ENCODE results near the gene FAM167B. TPM values are rescaled to one million over a fixed set of nuclear protein-coding genes. Genes with fewer than 3 reads are reported as not detected.

FAM167B gene
- total and polyA plus RNA-seq, 3 experiments from 2014 or later: 0.33 to 0.63 TPM; not detected in 1

- Mint-ChIP-seq H3K27ac (peak overlapping the region; percentile 84 to 98 (median 96)), H3K27me3 (no peaks in the 10 kb centered on the region), H3K4me3 (peak overlapping the region; percentile 31 to 81 (median 78)), H3K36me3 (peaks cover 0 to 46% (median 5%) of the 10 kb centered on the region in 3 donors), H3K4me1 (peaks cover 53 to 68% (median 62%) of the 10 kb centered on the region in 3 donors), H3K9me3 (no peaks in the 10 kb centered on the region)
- H3K4me1 ChIP-seq (ENCODE audit: insufficient read depth, low read length): peaks cover 74% of the 10 kb centered on the region
- no peaks in the 10 kb centered on the region for H3K9me3 ChIP-seq (ENCODE audit: low read length)
- peak in 1 of 5 donors; percentile 51 for DNase-seq
- ChIA-PET POLR2A (interaction anchor here (1.0 to 1.5 kb wide), 3 partner anchors 17 to 21 kb away, joined by 3 to 6 read pairs (median 4); partner anchors contain the start of gene LCK), CTCF (interaction anchor here (16.9 kb wide), 1 partner anchor 15 kb away, joined by 181 read pairs; the partner anchor contains the start of genes FAM167B and LCK)
- no peaks in the 10 kb centered on the region for H3K27me3 ChIP-seq (ENCODE audit: insufficient read depth, low read length, poor library complexity, severe bottlenecking)
- peaks cover 3% of the 10 kb centered on the region for H3K36me3 ChIP-seq (ENCODE audit: insufficient read depth, low read length)
- peak overlapping the region; percentile 45 for H3K4me3 ChIP-seq (ENCODE audit: low read length)
- H3K27ac ChIP-seq (ENCODE audit: low read depth, low read length): no peak overlapping the region
Measured at GRCh38 chr1:32266921-32267591, 20.0 kb downstream of the FAM167B start.

- Histone ChIP-seq H3K36me3 (ENCODE audit: insufficient read depth, low read length) (peaks cover 6% of the 10 kb centered on the region), H3K27me3 (ENCODE audit: insufficient read depth, low read length, poor library complexity, severe bottlenecking) (no peaks in the 10 kb centered on the region), H3K9me3 (ENCODE audit: low read length) (no peaks in the 10 kb centered on the region), H3K4me1 (ENCODE audit: insufficient read depth, low read length) (peaks cover 77% of the 10 kb centered on the region), H3K4me3 (ENCODE audit: low read length) (no peak overlapping the region), H3K27ac (ENCODE audit: low read depth, low read length) (no peak overlapping the region)
- Mint-ChIP-seq H3K4me3 (peak overlapping the region in 5 of 7 donors; percentile 20 to 59 (median 32)), H3K36me3 (peaks cover 0 to 50% (median 7%) of the 10 kb centered on the region in 3 donors), H3K27me3 (peaks cover 0 to 5% of the 10 kb centered on the region in 2 donors), H3K9me3 (no peaks in the 10 kb centered on the region), H3K27ac (peak overlapping the region; percentile 62 to 93 (median 82)), H3K4me1 (peaks cover 63 to 74% (median 66%) of the 10 kb centered on the region in 3 donors)
- ChIA-PET CTCF (interaction anchor here (1.1 to 16.9 kb wide), 3 partner anchors 17 to 47 kb away, joined by 3 to 181 read pairs (median 4); partner anchors contain the start of genes EIF3I, FAM167B, LCK and TMEM234), POLR2A (interaction anchor here (1.1 to 1.2 kb wide), 2 partner anchors 16 to 29 kb away, joined by 3 to 4 read pairs; no protein-coding TSS in a partner anchor)
- no peak for DNase-seq
Measured at GRCh38 chr1:32269744-32270143, 22.7 kb downstream of the FAM167B start.

- H3K4me3 Mint-ChIP-seq: peak overlapping the region; percentile 31 to 87 (median 81)
- peaks cover 51 to 62% (median 53%) of the 10 kb centered on the region in 3 donors for H3K4me1 Mint-ChIP-seq
Measured at GRCh38 chr1:32272557-32273390, 25.8 kb downstream of the FAM167B start.

GRCh38 chr1:32273391-32274208 lies 26.6 kb downstream of the FAM167B start:
- peaks cover 51 to 62% (median 54%) of the 10 kb centered on the region in 3 donors for H3K4me1 Mint-ChIP-seq
- H3K4me3 Mint-ChIP-seq: peak overlapping the region; percentile 31 to 87 (median 81)

More at GRCh38 chr1:32272557-32273390, 25.8 kb downstream of the FAM167B start:
- Mint-ChIP-seq H3K9me3 (no peaks in the 10 kb centered on the region), H3K27ac (peak overlapping the region; percentile 85 to 96 (median 93)), H3K27me3 (peaks cover 0 to 5% of the 10 kb centered on the region in 2 donors), H3K36me3 (peaks cover 0 to 63% (median 6%) of the 10 kb centered on the region in 3 donors)
- CTCF ChIA-PET: interaction anchor here (0.9 to 16.9 kb wide), 4 partner anchors 15 to 63 kb away, joined by 3 to 181 read pairs (median 8); partner anchors contain the start of genes FAM167B, LCK and MARCKSL1
- POLR2A ChIA-PET: interaction anchor here (0.8 to 2.0 kb wide), 7 partner anchors 13 to 67 kb away, joined by 3 to 11 read pairs (median 4); partner anchors contain the start of genes FAM167B, HDAC1, IQCC and LCK
- Histone ChIP-seq H3K36me3 (ENCODE audit: insufficient read depth, low read length) (peaks cover 32% of the 10 kb centered on the region), H3K4me1 (ENCODE audit: insufficient read depth, low read length) (peaks cover 66% of the 10 kb centered on the region), H3K4me3 (ENCODE audit: low read length) (peak overlapping the region; percentile 29), H3K27me3 (ENCODE audit: insufficient read depth, low read length, poor library complexity, severe bottlenecking) (no peaks in the 10 kb centered on the region), H3K9me3 (ENCODE audit: low read length) (no peaks in the 10 kb centered on the region), H3K27ac (ENCODE audit: low read depth, low read length) (peak overlapping the region; percentile 12)
- DNase-seq: peak in 2 of 5 donors; percentile 52 to 59

GRCh38 chr1:32274646-32275340 lies 27.8 kb downstream of the FAM167B start:
- H3K36me3 ChIP-seq (ENCODE audit: insufficient read depth, low read length): peaks cover 53% of the 10 kb centered on the region
- Mint-ChIP-seq H3K36me3 (peaks cover 0 to 80% (median 16%) of the 10 kb centered on the region in 3 donors), H3K4me3 (peak overlapping the region in 2 of 7 donors; percentile 78 to 82), H3K4me1 (peaks cover 47 to 54% (median 51%) of the 10 kb centered on the region in 3 donors), H3K27ac (peak overlapping the region; percentile 85 to 96 (median 93)), H3K27me3 (peaks cover 0 to 5% of the 10 kb centered on the region in 2 donors), H3K9me3 (no peaks in the 10 kb centered on the region)
- DNase-seq: no peak
- peak overlapping the region; percentile 12 for H3K27ac ChIP-seq (ENCODE audit: low read depth, low read length)
- no peaks in the 10 kb centered on the region for H3K9me3 ChIP-seq (ENCODE audit: low read length)
- H3K4me3 ChIP-seq (ENCODE audit: low read length): peak overlapping the region; percentile 29
- ChIA-PET POLR2A (interaction anchor here (0.5 to 2.0 kb wide), 12 partner anchors 19 to 119 kb away, joined by 3 to 11 read pairs (median 4); partner anchors contain the start of gene FAM167B), CTCF (interaction anchor here (0.8 to 2.3 kb wide), 7 partner anchors 15 to 34 kb away, joined by 3 to 12 read pairs (median 3); no protein-coding TSS in a partner anchor)
- no peaks in the 10 kb centered on the region for H3K27me3 ChIP-seq (ENCODE audit: insufficient read depth, low read length, poor library complexity, severe bottlenecking)
- H3K4me1 ChIP-seq (ENCODE audit: insufficient read depth, low read length): peaks cover 60% of the 10 kb centered on the region

More at GRCh38 chr1:32273391-32274208, 26.6 kb downstream of the FAM167B start:
- H3K36me3 ChIP-seq (ENCODE audit: insufficient read depth, low read length): peaks cover 41% of the 10 kb centered on the region
- H3K27me3 ChIP-seq (ENCODE audit: insufficient read depth, low read length, poor library complexity, severe bottlenecking): no peaks in the 10 kb centered on the region
- H3K27me3 Mint-ChIP-seq: peaks cover 0 to 5% of the 10 kb centered on the region in 2 donors
- peaks cover 0 to 71% (median 9%) of the 10 kb centered on the region in 3 donors for H3K36me3 Mint-ChIP-seq
- H3K27ac ChIP-seq (ENCODE audit: low read depth, low read length): peak overlapping the region; percentile 12
- H3K9me3 Mint-ChIP-seq: no peaks in the 10 kb centered on the region
- H3K4me3 ChIP-seq (ENCODE audit: low read length): peak overlapping the region; percentile 29
- peak; percentile 74 to 92 (median 84) for DNase-seq
- H3K4me1 ChIP-seq (ENCODE audit: insufficient read depth, low read length): peaks cover 66% of the 10 kb centered on the region
- peak overlapping the region; percentile 85 to 96 (median 93) for H3K27ac Mint-ChIP-seq
- POLR2A ChIA-PET: interaction anchor here (0.5 to 2.0 kb wide), 11 partner anchors 18 to 118 kb away, joined by 3 to 11 read pairs (median 4); partner anchors contain the start of genes FAM167B and HDAC1
- H3K9me3 ChIP-seq (ENCODE audit: low read length): no peaks in the 10 kb centered on the region
- CTCF ChIA-PET: interaction anchor here (0.9 to 2.3 kb wide), 7 partner anchors 14 to 33 kb away, joined by 3 to 12 read pairs (median 3); no protein-coding TSS in a partner anchor

GRCh38 chr1:32275424-32275823 lies 28.4 kb downstream of the FAM167B start:
- H3K4me3 Mint-ChIP-seq: peak overlapping the region in 1 of 7 donors; percentile 59
- Histone ChIP-seq H3K36me3 (ENCODE audit: insufficient read depth, low read length) (peaks cover 56% of the 10 kb centered on the region), H3K4me1 (ENCODE audit: insufficient read depth, low read length) (peaks cover 56% of the 10 kb centered on the region), H3K9me3 (ENCODE audit: low read length) (no peaks in the 10 kb centered on the region), H3K4me3 (ENCODE audit: low read length) (no peak overlapping the region), H3K27me3 (ENCODE audit: insufficient read depth, low read length, poor library complexity, severe bottlenecking) (no peaks in the 10 kb centered on the region), H3K27ac (ENCODE audit: low read depth, low read length) (no peak overlapping the region)
- peaks cover 0 to 82% (median 16%) of the 10 kb centered on the region in 3 donors for H3K36me3 Mint-ChIP-seq
- POLR2A ChIA-PET: interaction anchor here (0.6 to 1.5 kb wide), 3 partner anchors 26 to 47 kb away, joined by 3 to 4 read pairs (median 4); no protein-coding TSS in a partner anchor
- H3K27me3 Mint-ChIP-seq: peaks cover 0 to 5% of the 10 kb centered on the region in 2 donors
- H3K27ac Mint-ChIP-seq: peak overlapping the region in 1 of 8 donors; percentile 60
- no peak for DNase-seq
- H3K4me1 Mint-ChIP-seq: peaks cover 44 to 50% (median 49%) of the 10 kb centered on the region in 3 donors
- no peaks in the 10 kb centered on the region for H3K9me3 Mint-ChIP-seq
- CTCF ChIA-PET: interaction anchor here (0.8 to 2.3 kb wide), 2 partner anchors 27 to 35 kb away, joined by 3 to 12 read pairs; no protein-coding TSS in a partner anchor

All from CD8-positive, alpha-beta memory T cell (primary cell).